ENCODE measurements around the gene GOLGA1. TPM values are rescaled to one million over a fixed set of nuclear protein-coding genes. Genes with fewer than 3 reads are reported as not detected.
A peak's percentile ranks its signal among the peaks of the same experiment; 100 is the strongest.

The GOLGA1 gene
- total and polyA plus RNA-seq, 9 of the 15 experiments (the other 6 are each of a cell fraction or from before 2014, with no cell fraction given): 2.9 to 15.9 (median 8.5) TPM

DNA sequence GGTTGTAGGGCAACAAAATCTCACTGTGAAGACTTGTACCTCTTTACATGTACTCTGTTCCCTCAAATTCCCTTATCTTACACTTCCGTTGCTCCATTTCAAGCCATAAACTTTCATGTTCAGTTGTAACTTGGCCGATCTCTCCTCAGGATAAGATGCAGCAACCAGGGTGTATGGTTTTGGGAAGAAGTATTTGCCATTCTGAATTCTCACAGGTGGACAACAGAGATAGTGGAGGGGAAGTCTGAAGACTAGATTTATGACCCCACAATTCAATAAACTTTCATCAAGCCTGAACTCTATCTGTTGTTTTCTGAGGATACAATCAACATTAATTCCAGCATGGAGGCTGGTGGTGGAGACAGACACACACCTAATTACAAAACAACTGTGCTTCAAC is 27.5 kb downstream of the GOLGA1 start:
- H3K9me1 ChIP-seq (ENCODE audit: control insufficient read depth, insufficient read depth, low read length): no peaks in the 10 kb centered on the region
- H3K36me3 ChIP-seq (ENCODE audit: control insufficient read depth, insufficient read depth, low read length): peaks cover 34% of the 10 kb centered on the region
- H3K4me1 ChIP-seq (replicated peaks in 1 of 2; ENCODE audit: control insufficient read depth in 2 of 2, insufficient read depth in 2 of 2, low read length in 2 of 2): peaks cover 15 to 35% of the 10 kb centered on the region in 2 experiments; a peak in 4 of 5 replicates
- H3K9me3 ChIP-seq (replicated peaks; ENCODE audit: control insufficient read depth, insufficient read depth, low read depth, low read length): no peaks in the 10 kb centered on the region
- peak overlapping the region; percentile 51; the same call in 2 of the 3 replicates for H3K27ac ChIP-seq (ENCODE audit: extremely low read depth, low read depth, low read length)
- no peaks in the 10 kb centered on the region for H3K27me3 ChIP-seq (ENCODE audit: control insufficient read depth in 2 of 2, insufficient read depth in 2 of 2, low read length in 2 of 2)
- in situ Hi-C loops (cut with MboI) (no loop called here), intact Hi-C loops (cut with micrococcal nuclease) (no loop called here)
- 0% methylated on average over 2 of the region's 2 CpGs for WGBS (ENCODE audit: insufficient coverage, low coverage, missing lambda C conversion rate)
- no peak overlapping the region for H2AFZ ChIP-seq (ENCODE audit: low read depth, low read length)
- H3K79me2 ChIP-seq (ENCODE audit: control insufficient read depth, insufficient read depth, low read length): no peaks in the 10 kb centered on the region
- H3K4me3 ChIP-seq: no peak overlapping the region
- POLR2A ChIA-PET: interaction anchor here (1.0 kb wide), 1 partner anchor 16 kb away, joined by 3 read pairs; no protein-coding TSS in a partner anchor
- FAIRE-seq (peak; percentile 84), ATAC-seq (peak; percentile 64), DNase-seq (ENCODE audit: extremely low read depth in 1 of 4, low spot score in 3 of 4) (peak in 2 of 4 experiments; percentile 46 to 62)
- H3K9ac ChIP-seq (ENCODE audit: insufficient read depth in 1 of 2, low read depth in 2 of 2, low read length in 2 of 2): no peak overlapping the region
- no peaks in the 10 kb centered on the region; the same call in 1 of the 2 replicates for H4K20me1 ChIP-seq (replicated peaks; ENCODE audit: control insufficient read depth, insufficient read depth, low read length)
- BruUV-seq (replicated peaks): no TSS peak
- CTCF ChIA-PET (ENCODE audit: low intra/inter-chr PET ratio): no interaction called here
- H3K4me2 ChIP-seq (ENCODE audit: insufficient read depth, low read length): peak overlapping the region; percentile 56
- peak; percentile 69; the same call in 1 of the 2 replicates for TF ChIP-seq SMARCA4 (IDR thresholded peaks at IDR 0.05)
- TF ChIP-seq BRF1 (IDR thresholded peaks at IDR 0.05; ENCODE audit: borderline replicate concordance, extremely low read depth, insufficient read length): no peak
- TF ChIP-seq CLOCK (CRISPR knock-in tag; IDR thresholded peaks at IDR 0.05; ENCODE audit: borderline replicate concordance): no peak
- no peak for TF ChIP-seq MYBL2 (IDR thresholded peaks at IDR 0.05; ENCODE audit: low read depth)
- TF ChIP-seq MYBL2 (CRISPR knock-in tag; IDR thresholded peaks at IDR 0.05; ENCODE audit: borderline replicate concordance): no peak
- TF ChIP-seq DMBX1 (CRISPR knock-in tag; IDR thresholded peaks at IDR 0.05; ENCODE audit: borderline replicate concordance): no peak
- TF ChIP-seq DACH1 (IDR thresholded peaks at IDR 0.05; ENCODE audit: partially characterized antibody): no peak
- TF ChIP-seq NCOA6 (IDR thresholded peaks at IDR 0.05): no peak
- TF ChIP-seq ZNF449 (CRISPR knock-in tag; IDR thresholded peaks at IDR 0.05): no peak
- peak; percentile 97 for TF ChIP-seq MEIS2 (IDR thresholded peaks at IDR 0.05; ENCODE audit: partially characterized antibody)
- TF ChIP-seq PKNOX1 (IDR thresholded peaks at IDR 0.05): peak; percentile 84
- TF ChIP-seq NR1H2 (CRISPR knock-in tag; IDR thresholded peaks at IDR 0.05): no peak
- TF ChIP-seq NEUROD1 (IDR thresholded peaks at IDR 0.05; ENCODE audit: borderline replicate concordance, low read depth, low read length, partially characterized antibody): no peak
- TF ChIP-seq MBD2 (IDR thresholded peaks at IDR 0.05; ENCODE audit: borderline replicate concordance, low read depth): no peak
- TF ChIP-seq RBM39 (optimal IDR thresholded peaks at IDR 0.05; ENCODE audit: low read depth, low read length): no peak
- TF ChIP-seq CBFA2T3 (IDR thresholded peaks at IDR 0.05): peak; percentile 81
